HUES48 (cell line): ENCODE measurements around the gene ANKRD11.

Source experiments
- H3K27ac ChIP-seq: one replicate; pipeline ENCODE4 v1.7.0; 2013; ENCODE audit warnings: low read depth, low read length, inconsistent platforms
- H3K27me3 ChIP-seq: 2 replicates; pipeline ENCODE4 v1.6.1; 2013; ENCODE audit warnings: mild to moderate bottlenecking, low read length; ENCODE audit not compliant: control insufficient read depth, insufficient read depth
- H3K36me3 ChIP-seq: 2 replicates; pipeline ENCODE4 v1.6.1; 2013; ENCODE audit warnings: low read length; ENCODE audit not compliant: control insufficient read depth, insufficient read depth
- H3K4me1 ChIP-seq: 2 replicates; pipeline ENCODE4 v1.6.1; 2013; ENCODE audit warnings: mild to moderate bottlenecking, low read length; ENCODE audit not compliant: control insufficient read depth, insufficient read depth
- H3K4me3 ChIP-seq: 2 replicates; pipeline ENCODE4 v1.5.1; 2013; ENCODE audit warnings: mild to moderate bottlenecking, low read depth, low read length
- H3K9ac ChIP-seq: 2 replicates; pipeline ENCODE4 v1.6.1; 2013; ENCODE audit warnings: mild to moderate bottlenecking, low read depth, low read length, moderate library complexity
- H3K9me3 ChIP-seq: 2 replicates; pipeline ENCODE4 v1.6.1; 2013; ENCODE audit warnings: low read length; ENCODE audit not compliant: control insufficient read depth, insufficient read depth

ANKRD11 gene

DNA sequence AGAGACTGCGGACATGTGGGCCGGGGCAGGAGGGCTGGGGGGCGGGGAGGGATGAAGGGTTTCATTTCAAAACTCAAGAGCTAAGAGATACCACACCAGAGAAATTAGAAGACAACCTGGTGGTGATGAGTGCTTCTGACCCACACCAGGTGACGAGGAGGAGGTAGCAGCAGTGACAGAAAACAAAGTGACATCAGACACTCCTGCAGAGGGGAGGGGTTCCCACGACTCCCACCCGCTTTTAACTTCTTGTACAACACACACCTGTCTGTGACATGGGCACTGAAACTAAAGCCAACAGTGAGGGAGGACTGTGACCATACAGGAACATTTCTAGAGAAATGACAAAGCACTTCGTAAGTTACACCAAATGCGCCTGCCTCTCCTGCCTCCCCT is 112.9 kb downstream of the ANKRD11 start:
- Histone ChIP-seq H3K9ac (no peak overlapping the region), H3K4me3 (no peak overlapping the region), H3K4me1 (peaks cover 19% of the 10 kb centered on the region), H3K27ac (no peak overlapping the region), H3K9me3 (no peaks in the 10 kb centered on the region), H3K27me3 (no peaks in the 10 kb centered on the region), H3K36me3 (no peaks in the 10 kb centered on the region)

DNA sequence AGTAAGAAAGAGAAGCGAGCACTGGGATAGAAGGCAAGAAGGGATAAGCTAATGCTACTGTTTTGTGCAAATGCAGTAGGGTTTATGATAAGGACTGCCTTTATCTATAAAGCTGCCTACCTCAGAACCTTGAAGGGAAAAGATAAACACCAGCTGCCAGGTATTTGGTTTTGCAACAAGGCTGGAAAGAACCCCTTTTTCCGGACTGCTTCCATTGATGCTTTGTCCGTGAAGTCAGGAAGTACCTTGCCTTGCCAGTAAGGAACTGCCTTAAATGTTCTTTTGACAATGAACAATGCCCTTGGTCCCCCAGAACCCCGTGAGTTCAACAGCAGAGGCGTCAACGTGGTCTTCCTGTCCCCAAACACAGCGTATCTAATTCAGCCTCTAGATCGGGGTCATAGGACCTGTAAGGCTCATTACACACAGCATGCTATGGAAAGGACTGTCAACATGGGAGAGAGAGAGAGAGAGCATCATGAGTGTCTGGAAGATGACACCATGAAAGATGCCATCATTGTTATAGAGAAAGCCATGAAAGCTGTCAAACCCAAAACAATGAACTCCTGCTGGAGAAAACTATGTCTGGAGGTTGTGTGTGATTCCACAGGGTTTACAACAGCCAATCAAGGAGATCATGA is 113.4 kb downstream of the ANKRD11 start:
- H3K9ac ChIP-seq, result no peak overlapping the region
- no peak overlapping the region for H3K27ac ChIP-seq
- no peaks in the 10 kb centered on the region for H3K27me3 ChIP-seq
- H3K9me3 ChIP-seq, result no peaks in the 10 kb centered on the region
- H3K36me3 ChIP-seq, result no peaks in the 10 kb centered on the region
- H3K4me3 ChIP-seq, result no peak overlapping the region
- peaks cover 19% of the 10 kb centered on the region for H3K4me1 ChIP-seq

DNA sequence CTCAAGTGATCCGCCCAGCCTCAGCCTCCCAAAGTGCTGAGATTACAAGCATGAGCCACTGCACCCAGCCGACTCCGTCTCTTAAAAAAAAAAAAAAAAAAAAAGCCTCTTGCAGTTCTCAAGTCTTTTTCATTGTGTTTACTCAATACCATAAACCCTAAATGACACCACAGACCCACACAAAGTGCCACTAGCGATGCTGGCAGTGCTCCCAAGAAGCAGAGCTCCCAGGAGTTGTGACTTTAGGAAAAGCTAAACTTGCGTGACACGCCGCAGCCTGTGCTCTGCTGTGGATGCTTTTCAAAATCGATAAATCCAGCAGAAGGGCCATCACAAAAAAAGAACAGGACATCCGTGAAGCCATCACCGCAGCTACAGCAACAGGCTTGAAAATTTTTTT is 114.7 kb downstream of the ANKRD11 start:
- no peaks in the 10 kb centered on the region for H3K9me3 ChIP-seq
- H3K27me3 ChIP-seq, result no peaks in the 10 kb centered on the region
- H3K36me3 ChIP-seq, result 0 out of 2 replicates have a peak, but pooled peaks cover 3% of the 10 kb centered on the region
- no peak overlapping the region for H3K27ac ChIP-seq
- peaks cover 12% of the 10 kb centered on the region for H3K4me1 ChIP-seq
- no peak overlapping the region for H3K9ac ChIP-seq
- no peak overlapping the region for H3K4me3 ChIP-seq

DNA sequence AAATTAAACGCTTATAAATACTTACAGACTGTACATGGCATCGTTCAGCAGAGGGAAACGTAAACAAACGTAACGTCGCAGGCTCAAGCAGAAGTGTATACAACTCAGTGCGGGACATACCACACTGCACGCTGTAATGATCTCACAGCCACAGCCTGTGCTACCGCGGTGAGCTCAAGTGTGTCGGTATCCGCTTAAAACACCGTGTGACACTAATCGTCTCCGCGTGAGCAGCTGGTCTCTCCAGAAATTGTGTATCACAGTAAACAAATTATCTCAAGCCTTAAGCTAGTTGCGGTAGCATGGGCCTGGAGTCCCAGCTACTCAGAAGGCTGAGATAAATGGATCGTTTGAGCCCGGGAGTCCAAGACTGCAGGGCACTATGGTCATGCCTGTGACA is 115.3 kb downstream of the ANKRD11 start:
- no peaks in the 10 kb centered on the region for H3K27me3 ChIP-seq
- H3K9ac ChIP-seq, result no peak overlapping the region

DNA sequence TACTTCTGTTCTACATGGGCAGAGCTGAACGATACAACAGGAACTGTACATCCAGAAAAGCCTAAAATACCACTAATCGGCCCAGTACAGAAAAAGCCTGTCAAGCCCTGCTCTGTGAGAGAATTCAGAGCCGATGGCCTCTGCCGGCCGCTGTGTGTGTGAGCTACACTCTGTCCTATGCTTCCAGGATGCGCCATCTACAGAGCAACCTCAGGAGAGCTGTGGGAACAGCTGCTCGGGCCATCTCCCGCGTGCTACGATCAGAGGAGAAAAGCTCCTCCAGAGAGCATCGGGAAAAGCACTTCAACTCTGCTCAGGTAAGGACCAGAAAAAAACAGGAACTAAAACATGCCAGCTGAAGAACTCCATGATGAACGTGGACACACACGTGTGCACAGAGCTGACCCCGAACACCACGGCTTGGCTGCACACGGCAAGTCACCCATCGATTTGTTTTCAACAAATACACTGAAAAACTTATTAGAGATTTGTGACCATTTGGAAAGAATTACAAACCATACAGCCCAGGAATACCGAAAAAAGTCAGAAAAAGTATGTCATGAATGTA is 115.9 kb downstream of the ANKRD11 start:
- Histone ChIP-seq H3K9ac (no peak overlapping the region), H3K36me3 (peaks cover 3% of the 10 kb centered on the region; the same call in 1 of the 2 replicates), H3K27me3 (no peaks in the 10 kb centered on the region), H3K27ac (no peak overlapping the region), H3K4me3 (no peak overlapping the region), H3K4me1 (peaks cover 23% of the 10 kb centered on the region), H3K9me3 (no peaks in the 10 kb centered on the region)

More for the DNA sequence above, 115.3 kb downstream of the ANKRD11 start:
- H3K4me1 ChIP-seq, result peaks cover 19% of the 10 kb centered on the region
- H3K36me3 ChIP-seq, result peaks cover 3% of the 10 kb centered on the region; the same call in 1 of the 2 replicates
- no peaks in the 10 kb centered on the region for H3K9me3 ChIP-seq
- no peak overlapping the region for H3K27ac ChIP-seq
- H3K4me3 ChIP-seq, result no peak overlapping the region

DNA sequence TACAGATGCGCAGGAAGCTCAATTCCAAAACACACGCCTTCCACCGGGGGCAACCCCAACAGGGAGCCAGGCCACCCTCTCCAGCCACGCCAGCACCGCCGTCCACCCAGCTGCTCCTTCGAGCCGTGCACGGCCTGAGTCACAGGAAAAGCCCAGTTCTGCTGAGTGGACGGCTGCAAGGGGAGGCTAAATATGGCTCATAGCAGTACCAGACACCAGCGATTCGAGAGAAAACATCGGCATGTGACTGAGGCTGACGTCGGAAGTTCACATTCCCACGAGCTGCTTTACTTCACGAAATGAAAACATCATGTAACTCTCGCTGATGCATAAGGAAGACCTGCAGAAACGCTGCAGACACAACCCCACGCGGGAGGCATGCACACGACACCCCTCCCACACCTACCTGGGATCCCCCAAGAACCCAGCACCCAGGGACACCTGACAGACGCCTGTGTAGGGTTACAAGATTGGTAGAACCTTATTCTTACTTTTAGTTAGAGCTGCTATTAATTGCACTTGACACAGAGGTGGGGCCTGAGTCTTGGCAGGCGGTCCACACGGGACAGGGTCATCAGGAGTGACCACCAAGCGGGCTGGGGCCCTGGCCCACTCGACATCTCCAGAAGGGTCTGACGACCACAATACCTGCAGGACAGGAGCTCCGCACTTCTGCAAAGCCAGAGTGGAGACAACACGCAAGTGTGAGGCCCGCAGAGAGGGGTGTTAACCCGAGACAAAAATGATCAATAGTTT is 116.8 kb downstream of the ANKRD11 start:
- Histone ChIP-seq H3K9me3 (no peaks in the 10 kb centered on the region), H3K27me3 (no peaks in the 10 kb centered on the region), H3K27ac (no peak overlapping the region), H3K36me3 (peaks cover 3% of the 10 kb centered on the region; the same call in 1 of the 2 replicates), H3K4me1 (peaks cover 18% of the 10 kb centered on the region), H3K4me3 (no peak overlapping the region), H3K9ac (peak overlapping the region; percentile 14; the same call in 1 of the 2 replicates)

DNA sequence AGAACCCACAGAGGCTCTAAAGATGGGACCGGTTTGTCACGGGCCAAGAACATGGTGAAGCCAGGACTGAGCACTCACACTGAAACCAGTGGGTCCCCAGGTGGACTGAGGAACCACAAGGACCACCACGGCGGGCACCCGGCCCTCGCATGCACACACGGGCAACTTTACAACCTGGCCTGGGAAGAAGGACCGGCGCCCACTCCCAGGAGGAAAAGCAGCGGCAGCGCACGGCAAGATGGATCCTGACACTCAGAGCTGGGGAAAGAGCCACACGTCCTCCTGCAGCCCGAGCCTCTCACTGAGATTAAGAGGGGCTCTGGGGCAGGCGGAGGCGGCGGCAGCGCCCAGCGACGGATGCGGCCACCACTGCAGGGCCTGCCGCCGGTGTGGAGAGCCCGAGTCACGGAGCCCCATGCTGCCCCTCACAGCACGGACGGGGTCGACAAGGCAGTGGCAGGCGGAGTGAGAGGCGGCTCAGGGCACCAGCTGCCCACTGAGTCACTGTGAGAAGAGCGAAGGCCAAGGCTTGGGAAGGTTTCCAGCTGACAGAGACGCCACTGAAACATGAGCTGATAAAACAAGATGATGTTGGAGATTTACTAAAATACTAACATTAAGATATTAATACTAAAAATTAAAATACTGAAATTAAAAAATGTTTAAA is 118.3 kb downstream of the ANKRD11 start:
- H3K27ac ChIP-seq, result no peak overlapping the region
- H3K9ac ChIP-seq, result no peak overlapping the region
- H3K36me3 ChIP-seq, result peaks cover 3% of the 10 kb centered on the region; the same call in 1 of the 2 replicates
- H3K4me1 ChIP-seq, result peaks cover 16% of the 10 kb centered on the region
- no peaks in the 10 kb centered on the region for H3K9me3 ChIP-seq
- no peaks in the 10 kb centered on the region for H3K27me3 ChIP-seq
- H3K4me3 ChIP-seq, result no peak overlapping the region

DNA sequence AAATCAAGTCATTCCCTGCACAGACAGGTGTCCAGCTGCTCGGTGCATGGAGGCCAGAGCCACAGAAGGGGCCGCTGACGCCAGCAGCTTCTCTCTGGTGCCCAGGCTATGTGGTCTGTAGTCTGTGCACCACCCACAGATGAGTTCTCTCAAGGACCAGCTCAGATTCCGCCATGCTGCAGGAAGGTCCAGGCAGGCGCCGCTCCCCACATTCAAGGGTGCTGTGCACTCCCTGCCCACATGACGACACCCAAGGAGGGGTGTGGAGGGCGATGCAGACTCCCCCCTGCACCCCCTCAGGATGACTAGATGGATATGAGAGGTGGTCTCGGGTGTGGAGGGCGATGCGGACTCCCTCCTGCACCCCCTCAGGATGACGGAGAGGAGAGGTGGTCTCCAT is 119.0 kb downstream of the ANKRD11 start:
- H3K4me1 ChIP-seq, result peaks cover 16% of the 10 kb centered on the region

DNA sequence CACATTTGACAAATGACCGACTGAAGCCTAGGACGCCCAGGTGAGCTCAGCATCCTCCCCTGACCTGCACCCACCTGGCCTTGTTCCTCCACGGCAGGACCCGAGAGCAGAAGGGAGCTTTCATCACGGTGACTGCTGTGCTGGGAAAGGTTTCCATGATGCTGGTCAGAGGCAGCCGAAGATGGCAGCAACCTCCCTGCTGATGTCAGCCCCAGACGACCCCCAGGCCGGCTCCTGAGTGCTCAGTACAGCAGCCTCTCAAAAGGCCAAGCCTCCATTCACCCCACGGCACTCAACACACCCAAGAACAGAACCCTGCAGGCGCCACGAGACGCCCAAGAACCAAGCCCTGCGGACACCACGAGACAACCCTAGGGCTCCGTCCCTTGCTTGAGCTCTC is 119.8 kb downstream of the ANKRD11 start:
- no peaks in the 10 kb centered on the region for H3K27me3 ChIP-seq
- no peak overlapping the region for H3K4me3 ChIP-seq
- H3K27ac ChIP-seq, result no peak overlapping the region
- no peaks in the 10 kb centered on the region for H3K9me3 ChIP-seq
- no peak overlapping the region for H3K9ac ChIP-seq
- peaks cover 3% of the 10 kb centered on the region; the same call in 1 of the 2 replicates for H3K36me3 ChIP-seq
- peaks cover 16% of the 10 kb centered on the region for H3K4me1 ChIP-seq

More for the DNA sequence above, 119.0 kb downstream of the ANKRD11 start:
- no peaks in the 10 kb centered on the region for H3K27me3 ChIP-seq
- peaks cover 3% of the 10 kb centered on the region; the same call in 1 of the 2 replicates for H3K36me3 ChIP-seq
- no peak overlapping the region for H3K27ac ChIP-seq
- H3K9ac ChIP-seq, result no peak overlapping the region
- no peaks in the 10 kb centered on the region for H3K9me3 ChIP-seq
- no peak overlapping the region for H3K4me3 ChIP-seq

DNA sequence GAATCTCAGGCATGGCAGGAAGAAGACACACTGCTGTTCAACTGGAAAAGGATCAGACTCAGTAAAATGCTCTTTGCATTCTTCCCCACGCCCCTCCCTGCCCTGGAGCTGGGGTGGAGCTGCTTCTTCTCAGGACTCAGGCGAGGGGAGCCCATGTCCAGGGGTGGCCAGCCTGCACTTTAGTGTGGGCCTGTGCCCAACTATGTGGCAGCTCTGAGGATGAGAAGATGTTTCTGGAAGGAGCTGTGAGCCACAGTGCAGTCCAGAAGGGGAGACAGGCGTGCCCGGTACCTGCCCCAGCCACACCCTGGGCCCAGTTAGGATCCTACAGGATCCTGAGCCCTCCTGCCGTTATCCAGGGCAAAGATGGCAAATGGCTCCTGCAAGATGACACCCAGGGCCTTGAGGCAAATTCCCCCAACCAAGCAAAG is 120.3 kb downstream of the ANKRD11 start:
- H3K27ac ChIP-seq, result no peak overlapping the region
- no peak overlapping the region for H3K4me3 ChIP-seq
- H3K27me3 ChIP-seq, result no peaks in the 10 kb centered on the region
- H3K36me3 ChIP-seq, result peaks cover 3% of the 10 kb centered on the region; the same call in 1 of the 2 replicates
- H3K4me1 ChIP-seq, result peaks cover 15% of the 10 kb centered on the region
- no peaks in the 10 kb centered on the region for H3K9me3 ChIP-seq
- H3K9ac ChIP-seq, result no peak overlapping the region
